ENCODE data around the gene AKAP13. TPM values are rescaled to one million over a fixed set of nuclear protein-coding genes. Genes with fewer than 3 reads are reported as not detected.

The AKAP13 gene
- total and polyA plus RNA-seq, 5 donors from 2014 or later = 106 to 482 (median 112) TPM

DNA sequence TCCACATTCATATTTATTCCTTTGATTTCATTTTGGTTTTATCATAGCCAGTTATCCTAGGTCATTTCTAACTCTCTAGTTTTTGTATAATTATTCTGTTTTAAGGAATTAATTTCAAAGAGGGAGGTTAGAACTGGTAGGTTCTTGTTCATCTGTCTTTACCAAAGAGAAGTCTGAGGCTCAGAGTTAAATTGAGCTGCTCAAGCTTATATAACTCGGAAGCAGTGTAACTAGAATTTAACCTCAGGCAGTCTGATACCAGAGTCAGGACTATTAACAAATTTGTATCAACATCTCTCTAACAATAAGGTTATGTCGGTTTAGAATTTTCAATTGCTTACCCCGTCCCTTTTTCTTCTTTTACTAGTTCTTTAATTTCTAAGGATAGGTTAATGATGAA lies 84.1 kb downstream of the AKAP13 start:
- DNase-seq (no peak), ATAC-seq (ENCODE audit: low read depth in 2 of 2) (no peak)
- H3K36me3 ChIP-seq (ENCODE audit: control insufficient read depth, insufficient read depth, low read length) = no peaks in the 10 kb centered on the region
- H3K4me3 ChIP-seq (ENCODE audit: low read depth, low read length) = no peak overlapping the region
- H3K27me3 ChIP-seq (ENCODE audit: control insufficient read depth, insufficient read depth, low read length) = no peaks in the 10 kb centered on the region
- H3K36me3 Mint-ChIP-seq = no peaks in the 10 kb centered on the region
- peaks cover 4% of the 10 kb centered on the region for H3K4me1 ChIP-seq (ENCODE audit: control insufficient read depth, insufficient read depth, low read length, poor library complexity, severe bottlenecking)
- H3K27ac ChIP-seq (ENCODE audit: insufficient read depth, low read length, poor library complexity, severe bottlenecking) = no peak overlapping the region
- peaks cover 0 to 2% (median 0%) of the 10 kb centered on the region in 7 donors for H3K9me3 Mint-ChIP-seq
- H3K27me3 Mint-ChIP-seq = no peaks in the 10 kb centered on the region
- H3K9me3 ChIP-seq (ENCODE audit: control insufficient read depth in 2 of 2, low read length in 2 of 2) = no peaks in the 10 kb centered on the region
- no peak overlapping the region for H3K4me3 Mint-ChIP-seq
- peak overlapping the region in 1 of 3 donors; percentile 50 for H3K27ac Mint-ChIP-seq
- H3K4me1 Mint-ChIP-seq = peaks cover 19 to 68% (median 54%) of the 10 kb centered on the region in 4 donors

DNA sequence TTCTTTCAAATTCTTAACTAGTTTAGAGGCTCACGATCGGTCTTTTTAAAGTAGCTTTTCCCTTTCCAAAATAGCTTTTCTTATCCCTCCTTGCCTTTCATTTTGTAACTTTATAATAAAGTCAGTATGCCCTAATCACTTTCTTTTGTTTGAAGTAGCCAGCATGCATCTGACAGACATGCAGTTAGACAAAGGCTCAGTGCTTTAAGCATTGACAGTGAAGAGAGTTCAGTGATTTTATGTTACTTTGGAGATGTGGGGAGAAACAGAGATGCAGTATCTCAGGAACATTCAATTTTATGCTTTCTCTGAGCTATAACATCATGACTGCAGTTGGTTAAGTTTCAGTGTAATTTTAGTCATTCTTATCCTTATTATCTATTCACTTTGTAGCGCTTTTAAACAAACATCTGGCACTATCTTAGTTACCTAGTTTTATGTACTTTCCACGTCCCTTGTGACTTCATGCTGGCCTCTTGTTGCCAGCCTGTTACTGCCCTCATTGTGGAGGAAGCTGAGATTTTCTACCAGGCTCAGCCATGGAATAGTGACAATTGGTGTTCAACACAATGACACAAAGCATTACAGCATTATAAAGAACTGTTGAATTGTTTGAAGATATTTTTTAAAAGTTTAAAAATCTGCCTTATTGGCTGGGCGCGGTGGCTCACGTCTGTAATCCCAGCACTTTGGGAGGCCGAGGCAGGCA lies 90.3 kb downstream of the AKAP13 start:
- no peak overlapping the region for H3K4me3 ChIP-seq (ENCODE audit: low read depth, low read length)
- peaks cover 18% of the 10 kb centered on the region for H3K4me1 ChIP-seq (ENCODE audit: control insufficient read depth, insufficient read depth, low read length, poor library complexity, severe bottlenecking)
- H3K27me3 ChIP-seq (ENCODE audit: control insufficient read depth, insufficient read depth, low read length) = no peaks in the 10 kb centered on the region
- Mint-ChIP-seq H3K4me1 (peaks cover 37 to 73% (median 60%) of the 10 kb centered on the region in 4 donors), H3K9me3 (no peaks in the 10 kb centered on the region), H3K27me3 (no peaks in the 10 kb centered on the region), H3K27ac (no peak overlapping the region), H3K4me3 (no peak overlapping the region), H3K36me3 (no peaks in the 10 kb centered on the region)
- no peaks in the 10 kb centered on the region for H3K9me3 ChIP-seq (ENCODE audit: control insufficient read depth in 2 of 2, low read length in 2 of 2)
- no peaks in the 10 kb centered on the region for H3K36me3 ChIP-seq (ENCODE audit: control insufficient read depth, insufficient read depth, low read length)
- no peak overlapping the region for H3K27ac ChIP-seq (ENCODE audit: insufficient read depth, low read length, poor library complexity, severe bottlenecking)
- ATAC-seq (ENCODE audit: low read depth in 2 of 2) (no peak), DNase-seq (no peak)

DNA sequence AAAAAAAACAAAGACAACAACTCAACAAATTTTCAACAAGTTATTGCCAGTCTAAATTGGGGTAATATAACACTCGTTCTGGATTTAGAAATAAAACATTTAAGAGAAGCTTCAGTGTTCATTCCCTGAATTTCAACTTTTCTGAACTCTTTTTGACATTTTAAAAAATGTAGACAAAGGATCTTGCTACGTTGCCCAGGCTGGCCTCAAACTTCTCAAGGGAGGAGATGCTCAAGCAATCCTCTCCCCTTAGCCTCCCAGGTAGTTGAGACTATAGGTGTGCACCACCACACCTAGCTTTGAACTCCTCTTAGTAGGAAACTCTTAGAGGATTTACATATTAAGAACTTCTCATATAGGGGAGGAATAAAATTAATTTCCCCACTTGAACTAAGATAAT lies 91.9 kb downstream of the AKAP13 start:
- no peaks in the 10 kb centered on the region for H3K9me3 Mint-ChIP-seq
- peaks cover 23% of the 10 kb centered on the region for H3K4me1 ChIP-seq (ENCODE audit: control insufficient read depth, insufficient read depth, low read length, poor library complexity, severe bottlenecking)

DNA sequence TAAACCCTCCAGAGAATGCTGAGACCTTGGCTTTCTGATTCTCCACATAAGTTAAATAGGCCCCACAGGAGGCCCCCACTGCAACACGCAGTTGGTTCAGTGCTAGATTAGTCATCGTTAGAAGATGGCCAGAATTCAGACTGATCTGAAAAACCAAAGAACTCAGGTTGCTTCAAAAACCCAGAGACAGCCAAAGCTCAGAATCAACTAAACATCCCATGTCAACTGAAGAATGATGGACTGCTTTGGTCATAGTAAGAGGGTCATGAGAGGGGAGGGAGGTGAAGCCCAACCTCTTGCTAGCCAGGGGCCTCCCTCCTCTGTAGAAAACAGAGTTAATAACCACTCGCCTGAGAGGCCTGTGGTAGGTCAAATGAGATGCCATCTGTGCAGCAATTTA lies 93.1 kb downstream of the AKAP13 start:
- H3K27ac Mint-ChIP-seq = peak overlapping the region; percentile 33 to 79 (median 34)

More for the DNA sequence above, 91.9 kb downstream of the AKAP13 start:
- Histone ChIP-seq H3K4me3 (ENCODE audit: low read depth, low read length) (no peak overlapping the region), H3K27me3 (ENCODE audit: control insufficient read depth, insufficient read depth, low read length) (no peaks in the 10 kb centered on the region), H3K9me3 (ENCODE audit: control insufficient read depth in 2 of 2, low read length in 2 of 2) (no peaks in the 10 kb centered on the region), H3K36me3 (ENCODE audit: control insufficient read depth, insufficient read depth, low read length) (no peaks in the 10 kb centered on the region), H3K27ac (ENCODE audit: insufficient read depth, low read length, poor library complexity, severe bottlenecking) (no peak overlapping the region)
- peaks cover 35 to 77% (median 62%) of the 10 kb centered on the region in 4 donors for H3K4me1 Mint-ChIP-seq
- ATAC-seq (ENCODE audit: low read depth in 2 of 2) (no peak), DNase-seq (no peak)
- no peaks in the 10 kb centered on the region for H3K27me3 Mint-ChIP-seq
- no peak overlapping the region for H3K4me3 Mint-ChIP-seq
- no peak overlapping the region for H3K27ac Mint-ChIP-seq
- H3K36me3 Mint-ChIP-seq = no peaks in the 10 kb centered on the region

DNA sequence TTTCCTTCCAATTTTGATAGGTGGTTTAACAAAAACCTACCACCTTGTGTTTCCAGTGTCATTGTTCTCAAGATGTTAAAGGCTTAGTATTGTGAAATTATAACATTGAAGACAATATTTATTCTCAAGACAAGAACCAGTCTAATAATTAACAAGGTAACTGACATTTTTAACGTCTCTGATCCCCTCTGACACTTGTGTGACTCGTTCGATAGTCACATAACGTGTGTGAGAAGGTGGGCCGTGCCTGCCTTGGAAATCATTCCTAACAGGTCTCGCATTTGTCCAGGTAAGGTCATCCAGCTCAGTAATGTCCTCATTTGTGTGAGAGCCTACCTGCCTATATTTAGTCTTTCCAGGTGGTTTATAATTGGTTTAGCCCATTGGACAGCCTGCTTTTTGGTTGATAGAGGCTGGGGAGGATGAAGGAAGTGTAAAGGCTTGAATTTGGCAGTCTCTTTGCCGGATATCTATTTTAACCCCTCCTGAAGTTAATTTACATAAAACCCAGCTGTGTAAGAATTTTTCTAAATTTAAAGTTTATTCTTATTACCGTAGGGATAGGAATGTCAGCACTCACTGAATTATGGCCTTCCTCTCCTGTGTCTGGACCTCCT lies 94.4 kb downstream of the AKAP13 start:
- H3K4me1 Mint-ChIP-seq = peaks cover 34 to 88% (median 67%) of the 10 kb centered on the region in 4 donors
- H3K9me3 Mint-ChIP-seq = no peaks in the 10 kb centered on the region
- ATAC-seq (ENCODE audit: low read depth in 2 of 2) = no peak
- H3K9me3 ChIP-seq (ENCODE audit: control insufficient read depth in 2 of 2, low read length in 2 of 2) = no peaks in the 10 kb centered on the region
- H3K36me3 Mint-ChIP-seq = no peaks in the 10 kb centered on the region
- H3K36me3 ChIP-seq (ENCODE audit: control insufficient read depth, insufficient read depth, low read length) = no peaks in the 10 kb centered on the region
- H3K4me1 ChIP-seq (ENCODE audit: control insufficient read depth, insufficient read depth, low read length, poor library complexity, severe bottlenecking) = peaks cover 24% of the 10 kb centered on the region
- no peak overlapping the region for H3K4me3 Mint-ChIP-seq
- no peak for DNase-seq
- no peaks in the 10 kb centered on the region for H3K27me3 Mint-ChIP-seq
- no peaks in the 10 kb centered on the region for H3K27me3 ChIP-seq (ENCODE audit: control insufficient read depth, insufficient read depth, low read length)
- no peak overlapping the region for H3K4me3 ChIP-seq (ENCODE audit: low read depth, low read length)
- H3K27ac ChIP-seq (ENCODE audit: insufficient read depth, low read length, poor library complexity, severe bottlenecking) = no peak overlapping the region
- peak overlapping the region in 1 of 3 donors; percentile 68 for H3K27ac Mint-ChIP-seq

More for the DNA sequence above, 93.1 kb downstream of the AKAP13 start:
- no peak overlapping the region for H3K4me3 Mint-ChIP-seq
- Histone ChIP-seq H3K4me1 (ENCODE audit: control insufficient read depth, insufficient read depth, low read length, poor library complexity, severe bottlenecking) (peaks cover 24% of the 10 kb centered on the region), H3K9me3 (ENCODE audit: control insufficient read depth in 2 of 2, low read length in 2 of 2) (no peaks in the 10 kb centered on the region), H3K27me3 (ENCODE audit: control insufficient read depth, insufficient read depth, low read length) (no peaks in the 10 kb centered on the region), H3K27ac (ENCODE audit: insufficient read depth, low read length, poor library complexity, severe bottlenecking) (no peak overlapping the region), H3K4me3 (ENCODE audit: low read depth, low read length) (no peak overlapping the region), H3K36me3 (ENCODE audit: control insufficient read depth, insufficient read depth, low read length) (no peaks in the 10 kb centered on the region)
- H3K9me3 Mint-ChIP-seq = no peaks in the 10 kb centered on the region
- H3K27me3 Mint-ChIP-seq = no peaks in the 10 kb centered on the region
- H3K4me1 Mint-ChIP-seq = peaks cover 38 to 78% (median 60%) of the 10 kb centered on the region in 4 donors
- ATAC-seq (ENCODE audit: low read depth in 2 of 2) = peak in 1 of 2 donors; percentile 39
- no peak for DNase-seq
- no peaks in the 10 kb centered on the region for H3K36me3 Mint-ChIP-seq

DNA sequence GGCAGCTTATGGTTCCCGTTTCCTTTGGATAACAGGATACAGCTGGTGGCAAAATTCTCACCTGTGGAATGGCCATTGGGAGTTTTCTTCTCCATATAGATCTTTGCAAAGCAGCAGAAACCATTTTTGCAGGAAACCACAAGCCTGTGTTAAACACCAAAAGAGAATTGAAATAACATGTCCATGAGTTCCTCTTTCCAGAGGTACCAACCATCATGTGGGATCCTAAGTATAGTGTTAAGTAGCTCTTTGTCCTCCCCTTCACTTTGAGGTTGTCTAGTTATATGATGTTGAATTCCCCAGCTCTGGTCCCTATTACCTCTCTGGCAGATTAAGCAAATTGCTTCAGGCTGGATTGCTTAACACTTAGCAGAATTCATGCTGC lies 94.9 kb downstream of the AKAP13 start:
- no peaks in the 10 kb centered on the region for H3K27me3 Mint-ChIP-seq
- H3K4me1 Mint-ChIP-seq = peaks cover 34 to 87% (median 68%) of the 10 kb centered on the region in 4 donors

DNA sequence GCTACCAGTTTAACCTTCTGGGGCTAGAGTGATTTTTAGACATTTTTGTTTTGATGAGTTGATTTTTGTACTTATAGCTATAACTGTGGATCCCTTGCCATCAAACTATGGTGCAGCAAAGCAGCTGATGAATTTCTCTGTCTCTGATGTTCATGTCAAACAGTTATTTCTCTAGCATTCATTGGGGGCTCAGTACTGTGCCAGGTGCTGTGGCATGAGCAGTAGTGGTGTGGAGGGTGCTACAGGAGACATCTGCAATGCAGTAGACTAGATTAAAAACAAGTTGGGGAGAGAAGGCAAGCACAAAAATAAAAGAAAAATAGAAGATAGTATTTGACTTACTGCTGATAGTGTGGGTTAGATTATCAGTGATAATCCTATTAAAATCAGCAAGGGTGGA lies 95.3 kb downstream of the AKAP13 start:
- H3K9me3 ChIP-seq (ENCODE audit: control insufficient read depth in 2 of 2, low read length in 2 of 2) = no peaks in the 10 kb centered on the region
- Mint-ChIP-seq H3K36me3 (no peaks in the 10 kb centered on the region), H3K4me1 (peaks cover 30 to 87% (median 68%) of the 10 kb centered on the region in 4 donors), H3K27ac (peak overlapping the region in 2 of 3 donors; percentile 68 to 76), H3K9me3 (no peaks in the 10 kb centered on the region), H3K27me3 (no peaks in the 10 kb centered on the region), H3K4me3 (no peak overlapping the region)
- H3K4me3 ChIP-seq (ENCODE audit: low read depth, low read length) = no peak overlapping the region
- no peak overlapping the region for H3K27ac ChIP-seq (ENCODE audit: insufficient read depth, low read length, poor library complexity, severe bottlenecking)
- no peaks in the 10 kb centered on the region for H3K27me3 ChIP-seq (ENCODE audit: control insufficient read depth, insufficient read depth, low read length)
- ATAC-seq (ENCODE audit: low read depth in 2 of 2) (no peak), DNase-seq (no peak)
- H3K36me3 ChIP-seq (ENCODE audit: control insufficient read depth, insufficient read depth, low read length) = no peaks in the 10 kb centered on the region
- H3K4me1 ChIP-seq (ENCODE audit: control insufficient read depth, insufficient read depth, low read length, poor library complexity, severe bottlenecking) = peaks cover 27% of the 10 kb centered on the region

More for the DNA sequence above, 94.9 kb downstream of the AKAP13 start:
- DNase-seq (no peak), ATAC-seq (ENCODE audit: low read depth in 2 of 2) (peak; percentile 30 to 41)
- Histone ChIP-seq H3K4me3 (ENCODE audit: low read depth, low read length) (no peak overlapping the region), H3K9me3 (ENCODE audit: control insufficient read depth in 2 of 2, low read length in 2 of 2) (no peaks in the 10 kb centered on the region), H3K4me1 (ENCODE audit: control insufficient read depth, insufficient read depth, low read length, poor library complexity, severe bottlenecking) (peaks cover 24% of the 10 kb centered on the region), H3K36me3 (ENCODE audit: control insufficient read depth, insufficient read depth, low read length) (no peaks in the 10 kb centered on the region), H3K27ac (ENCODE audit: insufficient read depth, low read length, poor library complexity, severe bottlenecking) (no peak overlapping the region), H3K27me3 (ENCODE audit: control insufficient read depth, insufficient read depth, low read length) (no peaks in the 10 kb centered on the region)
- H3K36me3 Mint-ChIP-seq = no peaks in the 10 kb centered on the region
- peak overlapping the region in 2 of 3 donors; percentile 68 to 76 for H3K27ac Mint-ChIP-seq
- H3K9me3 Mint-ChIP-seq = no peaks in the 10 kb centered on the region
- H3K4me3 Mint-ChIP-seq = no peak overlapping the region
